OCI-LY7 (cell line): ENCODE measurements around the gene VAMP2.

Source experiments
- EZH2phosphoT487 ChIP-seq: fragments of 200-600 bp; sonication (generic); IDR thresholded peaks from 2 replicates; pipeline ENCODE4 v1.6.1; 2018; ENCODE audit warnings: low read depth, borderline replicate concordance, mild to moderate bottlenecking, mixed run types, antibody characterized with exemption, low read length, moderate library complexity, mixed read lengths
- TF ChIP-seq, protein P1 (sequence below): fragments of 200-600 bp; sonication (generic); conservative IDR thresholded peaks from 2 replicates; pipeline ENCODE4 v1.5.1; 2014; ENCODE audit warnings: mild to moderate bottlenecking, antibody characterized with exemption, low read length, moderate library complexity, mixed read lengths

DNA sequence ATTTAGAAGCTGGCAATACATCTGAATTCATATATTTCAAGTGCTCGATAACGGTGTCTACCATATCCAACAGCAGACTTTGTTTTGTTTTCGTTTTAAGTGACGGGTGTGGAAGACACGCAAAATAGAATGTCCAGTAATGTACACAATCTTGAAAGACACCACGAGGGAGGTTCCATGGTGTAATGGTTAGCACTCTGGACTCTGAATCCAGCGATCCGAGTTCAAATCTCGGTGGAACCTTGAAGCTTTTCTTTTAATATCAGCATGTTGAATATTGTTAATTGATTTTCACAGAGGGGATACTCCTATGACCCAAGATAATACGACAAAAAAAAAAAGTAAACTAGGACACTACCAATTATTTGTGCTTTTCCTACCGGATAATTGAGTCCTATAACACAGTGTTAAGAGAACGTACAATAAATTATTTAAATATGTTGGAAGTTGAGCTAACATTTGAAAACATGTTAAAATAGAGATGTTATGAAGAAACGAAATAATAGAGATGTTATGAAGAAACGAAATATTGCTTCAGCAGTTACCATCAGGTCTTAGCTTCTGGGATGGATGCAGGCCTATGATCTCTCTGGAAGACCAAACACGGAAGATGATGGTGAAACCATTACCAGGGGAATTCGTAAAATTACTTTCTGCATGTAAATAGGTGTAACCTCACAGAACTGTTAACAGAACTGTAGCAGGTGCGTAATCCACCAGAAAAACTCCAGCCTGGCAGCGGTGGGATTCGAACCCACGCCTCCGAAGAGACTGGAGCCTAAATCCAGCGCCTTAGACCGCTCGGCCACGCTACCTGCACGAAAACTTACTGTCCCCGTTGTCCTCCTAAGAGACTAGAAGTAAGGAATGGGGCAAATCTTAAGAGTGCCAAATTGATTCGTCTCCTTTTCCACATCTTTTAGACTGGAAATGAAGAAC is 42.9 kb downstream of the VAMP2 start:
- TF ChIP-seq, protein P1, sequence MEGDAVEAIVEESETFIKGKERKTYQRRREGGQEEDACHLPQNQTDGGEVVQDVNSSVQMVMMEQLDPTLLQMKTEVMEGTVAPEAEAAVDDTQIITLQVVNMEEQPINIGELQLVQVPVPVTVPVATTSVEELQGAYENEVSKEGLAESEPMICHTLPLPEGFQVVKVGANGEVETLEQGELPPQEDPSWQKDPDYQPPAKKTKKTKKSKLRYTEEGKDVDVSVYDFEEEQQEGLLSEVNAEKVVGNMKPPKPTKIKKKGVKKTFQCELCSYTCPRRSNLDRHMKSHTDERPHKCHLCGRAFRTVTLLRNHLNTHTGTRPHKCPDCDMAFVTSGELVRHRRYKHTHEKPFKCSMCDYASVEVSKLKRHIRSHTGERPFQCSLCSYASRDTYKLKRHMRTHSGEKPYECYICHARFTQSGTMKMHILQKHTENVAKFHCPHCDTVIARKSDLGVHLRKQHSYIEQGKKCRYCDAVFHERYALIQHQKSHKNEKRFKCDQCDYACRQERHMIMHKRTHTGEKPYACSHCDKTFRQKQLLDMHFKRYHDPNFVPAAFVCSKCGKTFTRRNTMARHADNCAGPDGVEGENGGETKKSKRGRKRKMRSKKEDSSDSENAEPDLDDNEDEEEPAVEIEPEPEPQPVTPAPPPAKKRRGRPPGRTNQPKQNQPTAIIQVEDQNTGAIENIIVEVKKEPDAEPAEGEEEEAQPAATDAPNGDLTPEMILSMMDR: no peak
- TF ChIP-seq EZH2phosphoT487: no peak
